ENCODE data around the gene RAB27A.
A peak's percentile ranks its signal among the peaks of the same experiment; 100 is the strongest.
"Not testable (repeated sequence)": the region's sequence is repeated elsewhere in the genome, so short reads cannot be mapped to it uniquely, and the experiment has no call there.

RAB27A gene

GRCh38 chr15:55289011-55289745, 435 bp downstream of the RAB27A start (continued):
- peak; percentile 12; the same call in 1 of the 2 replicates for TF ChIP-seq PATZ1 (tag by site-specific recombination; IDR thresholded peaks at IDR 0.05)

- TF ChIP-seq KLF8 (tag by site-specific recombination; IDR thresholded peaks at IDR 0.05): no peak
- TF ChIP-seq ZNF366 (tag by site-specific recombination; conservative IDR thresholded peaks at IDR 0.05): peak; percentile 70
- ChIA-PET POLR2A (no interaction called here), CTCF (no interaction called here)
- no peaks in the 10 kb centered on the region for H3K9me3 ChIP-seq (ENCODE audit: control insufficient read depth, insufficient read depth, low read depth, low read length)
- H3K27ac ChIP-seq (ENCODE audit: extremely low read depth, low read depth, low read length): no peak overlapping the region
- peaks cover 2% of the 10 kb centered on the region; the same call in 1 of the 2 replicates for H3K4me1 ChIP-seq (ENCODE audit: control insufficient read depth, insufficient read depth, low read length)
- H3K36me3 ChIP-seq (ENCODE audit: control insufficient read depth in 2 of 2, insufficient read depth in 1 of 2, low read length in 2 of 2): no peaks in the 10 kb centered on the region
- H3K4me3 ChIP-seq (ENCODE audit: low read depth, low read length): no peak overlapping the region
Observed at GRCh38 chr15:55288006-55288717, 1.5 kb downstream of the RAB27A start.

GRCh38 chr15:55286442-55287189, 3.0 kb downstream of the RAB27A start:
- H3K27ac ChIP-seq (ENCODE audit: extremely low read depth, low read depth, low read length); H3K9me3 ChIP-seq (ENCODE audit: control insufficient read depth, insufficient read depth, low read depth, low read length); H3K36me3 ChIP-seq (ENCODE audit: control insufficient read depth in 2 of 2, insufficient read depth in 1 of 2, low read length in 2 of 2); H3K4me3 ChIP-seq (ENCODE audit: low read depth, low read length); H3K4me1 ChIP-seq (ENCODE audit: control insufficient read depth, insufficient read depth, low read length); POLR2A ChIA-PET: not testable (repeated sequence)
- peak; percentile 57 for TF ChIP-seq ZNF623 (tag by site-specific recombination; IDR thresholded peaks at IDR 0.05)
- CTCF ChIA-PET: interaction anchor here (0.6 to 0.9 kb wide), 3 partner anchors 15 to 156 kb away, joined by 3 to 5 read pairs (median 5); no protein-coding TSS in a partner anchor

- POLR2A ChIA-PET: no interaction called here
- peaks cover 8% of the 10 kb centered on the region for H3K4me1 ChIP-seq (ENCODE audit: control insufficient read depth, insufficient read depth, low read length)
- H3K9me3 ChIP-seq (ENCODE audit: control insufficient read depth, insufficient read depth, low read depth, low read length): no peaks in the 10 kb centered on the region
- no peak overlapping the region for H3K27ac ChIP-seq (ENCODE audit: extremely low read depth, low read depth, low read length)
- H3K36me3 ChIP-seq (ENCODE audit: control insufficient read depth in 2 of 2, insufficient read depth in 1 of 2, low read length in 2 of 2): no peaks in the 10 kb centered on the region
- H3K4me3 ChIP-seq (ENCODE audit: low read depth, low read length): no peak overlapping the region
- CTCF ChIA-PET: interaction anchor here (0.5 kb wide), 1 partner anchor 68 kb away, joined by 4 read pairs; no protein-coding TSS in a partner anchor
- TF ChIP-seq ZNF571 (tag by site-specific recombination; IDR thresholded peaks at IDR 0.05) (no peak), ZNF404 (tag by site-specific recombination; IDR thresholded peaks at IDR 0.05) (no peak), PATZ1 (tag by site-specific recombination; IDR thresholded peaks at IDR 0.05) (no peak), ZNF449 (tag by site-specific recombination; IDR thresholded peaks at IDR 0.05) (no peak), ZNF704 (tag by site-specific recombination; IDR thresholded peaks at IDR 0.05) (no peak), ZBTB17 (tag by site-specific recombination; IDR thresholded peaks at IDR 0.05) (no peak), ZNF513 (tag by site-specific recombination; IDR thresholded peaks at IDR 0.05) (no peak), GLI2 (tag by site-specific recombination; IDR thresholded peaks at IDR 0.05; ENCODE audit: borderline replicate concordance, low read depth) (no peak), ZNF366 (tag by site-specific recombination; conservative IDR thresholded peaks at IDR 0.05) (no peak), ZNF624 (tag by site-specific recombination; IDR thresholded peaks at IDR 0.05) (no peak)
Observed at GRCh38 chr15:55284426-55284825, 5.2 kb downstream of the RAB27A start.
